NCI-H2029 (cell line): Measurements from ENCODE around the gene NME4.
"Not testable (repeated sequence)": the region's sequence is repeated elsewhere in the genome, so short reads cannot be mapped to it uniquely, and the experiment has no call there.

Experiments used
- DNase-seq: peaks from one replicate; lab custom pipeline; 2025; lab: John Stamatoyannopoulos, UW

The NME4 gene

GRCh38 chr16:377419-377951, 19.5 kb upstream of the NME4 start:
- DNase-seq = no peak

DNA sequence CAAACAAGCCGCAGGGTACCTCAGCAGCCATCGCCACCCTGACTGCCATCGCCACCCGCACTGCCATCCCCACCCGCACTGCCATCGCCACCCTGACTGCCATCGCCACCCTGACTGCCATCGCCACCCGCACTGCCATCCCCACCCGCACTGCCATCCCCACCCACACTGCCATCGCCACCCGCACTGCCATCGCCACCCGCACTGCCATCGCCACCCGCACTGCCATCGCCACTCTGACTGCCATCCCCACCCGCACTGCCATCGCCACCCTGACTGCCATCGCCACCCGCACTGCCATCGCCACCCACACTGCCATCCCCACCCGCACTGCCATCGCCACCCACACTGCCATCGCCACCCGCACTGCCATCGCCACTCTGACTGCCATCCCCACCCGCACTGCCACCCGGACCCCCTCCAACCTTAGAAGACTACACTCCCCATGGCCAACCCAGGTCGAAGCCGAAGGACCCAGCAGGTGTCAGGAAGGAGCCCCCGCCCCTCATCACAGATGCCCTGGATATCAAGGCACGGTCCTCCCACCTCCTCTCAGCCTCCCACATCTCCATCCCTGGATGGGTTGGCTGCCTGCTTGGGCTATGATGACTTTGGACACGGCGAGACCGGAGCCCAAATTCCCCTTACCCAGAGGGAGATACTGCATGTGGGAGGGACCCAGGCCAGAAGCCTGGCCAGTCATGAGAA, 18.7 kb upstream of the NME4 start:
- DNase-seq = not testable (repeated sequence)

DNA sequence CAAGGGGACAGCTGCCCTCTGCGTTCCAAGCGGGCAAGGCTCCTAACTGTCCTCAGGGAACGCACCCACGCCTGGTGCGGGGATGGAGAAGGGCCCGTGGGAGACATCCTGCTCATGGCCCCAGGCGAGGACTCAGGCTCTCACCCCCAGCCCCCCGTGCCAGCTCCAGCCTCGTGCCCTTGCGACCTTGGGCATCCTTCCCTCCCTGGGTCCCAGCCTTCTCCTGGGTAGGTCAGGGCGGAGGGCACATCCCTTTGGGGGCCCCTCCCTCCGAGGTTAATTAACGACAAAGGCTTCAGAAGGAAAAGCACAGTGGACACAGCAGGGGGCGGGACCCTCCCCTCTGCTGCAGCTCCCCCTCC, 18.2 kb upstream of the NME4 start:
- DNase-seq = no peak

DNA sequence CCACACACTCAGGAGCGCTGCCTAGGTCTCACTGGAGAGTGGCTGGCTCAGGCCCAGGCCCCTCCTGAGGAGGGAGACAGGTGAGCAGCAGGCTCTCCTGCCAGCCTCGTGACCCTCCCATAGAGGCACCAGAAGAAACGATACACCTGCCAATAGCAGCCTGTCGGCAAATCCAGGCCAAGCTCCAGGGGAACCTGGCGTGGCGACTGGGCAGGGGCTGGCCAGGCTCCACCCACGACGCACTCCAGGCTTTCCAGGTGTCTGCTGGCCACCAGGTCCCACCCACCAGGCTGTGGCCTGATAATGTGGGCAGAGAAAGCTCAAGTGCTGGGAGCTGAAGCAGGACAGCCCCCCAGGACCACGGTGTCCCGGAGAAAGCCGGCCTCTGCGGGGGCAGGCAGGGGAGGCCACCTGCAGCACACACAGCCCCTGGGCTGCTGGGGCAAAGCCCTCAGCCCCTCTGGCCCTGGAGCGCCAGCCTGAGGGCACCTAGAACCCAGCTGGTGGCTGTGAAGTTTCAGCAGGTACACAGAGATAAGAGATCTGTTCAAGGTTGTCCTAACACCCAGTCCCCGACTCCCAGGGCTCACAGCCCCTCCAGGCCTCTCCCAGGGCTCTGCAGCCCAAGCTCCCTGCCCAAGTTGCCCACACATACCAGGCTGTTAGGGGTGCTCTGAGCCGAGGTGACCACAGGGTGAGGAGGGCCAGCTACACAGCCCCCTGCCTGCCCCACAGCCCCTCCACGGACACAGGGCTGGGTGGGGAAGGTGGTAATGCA, 17.6 kb upstream of the NME4 start:
- peak; percentile 92 for DNase-seq

- no peak for DNase-seq
These were observed 16.8 kb upstream of the NME4 start for GRCh38 chr16:379961-380761.

DNA sequence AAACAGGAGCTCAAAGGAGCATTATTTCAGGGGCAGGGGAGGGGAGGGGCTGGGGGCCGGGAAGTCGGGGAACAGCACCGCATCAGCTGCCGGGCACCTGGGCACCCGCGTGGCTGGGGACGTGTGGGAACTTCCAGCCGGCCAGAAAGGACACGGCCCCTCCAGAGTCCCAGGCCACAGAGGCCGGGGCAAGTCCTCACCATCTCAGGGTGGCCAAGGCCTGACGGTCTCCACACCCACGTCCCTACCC, 16.3 kb upstream of the NME4 start:
- DNase-seq = no peak

DNA sequence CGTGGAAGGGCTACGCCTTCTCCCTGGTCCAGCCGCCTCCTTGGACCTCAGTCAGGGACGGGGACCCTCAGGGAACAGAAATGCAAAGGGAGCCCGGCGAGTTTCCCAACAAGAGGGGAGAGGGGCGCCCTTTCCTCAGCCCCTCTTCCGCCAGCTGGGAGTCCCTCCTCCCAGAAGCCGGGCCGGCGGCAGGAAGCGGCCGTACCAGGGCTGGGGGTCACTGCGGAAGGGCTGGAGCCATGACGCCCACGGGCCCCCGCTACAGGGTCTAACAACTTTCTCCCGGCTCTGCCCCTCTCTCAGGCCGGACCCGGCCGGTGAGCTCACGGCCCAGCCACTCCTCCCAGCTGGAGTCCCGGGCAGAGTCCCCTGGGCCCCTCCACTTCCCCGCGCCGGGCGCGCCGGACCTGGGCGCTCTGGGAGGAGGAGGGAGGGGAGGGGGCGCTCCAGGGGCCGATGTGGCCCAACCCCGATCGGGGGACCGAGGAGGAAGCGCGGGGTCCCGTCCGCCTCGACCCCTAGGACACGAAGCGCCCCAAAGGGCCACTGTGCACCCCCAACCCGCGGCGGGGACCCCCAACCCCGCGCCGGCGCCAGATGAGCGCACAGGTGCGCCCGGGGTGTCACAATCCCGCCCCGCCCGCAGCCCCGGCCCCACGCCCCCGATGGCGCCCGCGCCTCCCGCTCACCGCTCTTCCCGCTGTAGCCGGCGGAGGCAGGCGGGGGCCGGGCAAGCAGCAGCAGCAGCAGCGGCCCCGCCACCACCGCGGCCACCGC, 15.8 kb upstream of the NME4 start:
- DNase-seq = no peak

DNA sequence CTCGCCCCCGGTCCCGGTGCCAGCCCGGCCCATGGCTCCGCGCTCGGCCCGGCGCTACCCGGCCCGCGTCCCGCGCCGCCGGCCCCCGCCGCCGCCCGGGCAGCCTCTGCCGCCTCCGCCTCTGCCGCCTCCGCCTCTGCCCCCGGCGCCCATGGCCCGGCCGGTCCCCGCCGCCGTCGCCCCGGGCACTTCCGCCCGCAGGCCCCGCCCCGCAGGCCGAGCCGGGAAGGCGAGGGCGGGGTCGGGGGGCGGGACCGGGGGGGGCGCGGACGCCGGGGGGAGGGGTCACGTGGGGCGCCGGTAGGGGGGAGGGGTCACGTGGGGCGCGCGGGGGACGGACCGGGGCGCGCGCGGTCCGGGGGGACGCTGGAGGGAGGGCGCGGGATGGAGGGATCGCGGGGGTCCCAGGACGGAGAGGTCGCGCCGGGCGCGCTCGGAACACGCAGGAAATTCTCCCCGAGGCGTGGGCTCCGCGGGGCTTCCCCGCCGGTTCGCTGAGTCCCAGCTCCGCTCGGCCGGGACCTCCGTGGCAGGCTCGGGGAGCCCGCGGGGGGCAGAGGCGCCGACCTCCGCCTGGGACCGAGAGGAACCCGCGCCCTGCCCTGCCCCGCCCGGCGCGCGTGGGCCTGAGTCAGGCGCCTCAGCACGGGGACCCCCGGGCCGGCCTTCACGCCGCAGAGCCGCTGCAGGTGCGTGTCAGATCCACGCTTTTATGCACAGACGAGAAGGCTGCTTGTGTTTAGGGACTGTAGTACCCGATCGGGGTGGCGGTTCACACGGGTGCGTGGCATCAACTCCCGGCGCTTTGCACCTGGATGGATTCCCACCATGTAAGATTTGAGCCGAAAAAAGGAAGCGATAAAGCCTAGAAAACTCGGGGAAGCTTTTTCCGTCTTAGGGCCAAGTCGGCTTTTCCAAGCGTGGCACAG, 14.9 kb upstream of the NME4 start, which contains the start of gene PGAP6:
Gene PGAP6 (minus strand): TSS at position 190 of the 929 bp plus-strand sequence. CDS start 157 bp downstream, at position 33.
- peak; percentile 45 for DNase-seq

- DNase-seq = peak; percentile 90
These were observed 13.5 kb upstream of the NME4 start for GRCh38 chr16:383326-384051.

DNA sequence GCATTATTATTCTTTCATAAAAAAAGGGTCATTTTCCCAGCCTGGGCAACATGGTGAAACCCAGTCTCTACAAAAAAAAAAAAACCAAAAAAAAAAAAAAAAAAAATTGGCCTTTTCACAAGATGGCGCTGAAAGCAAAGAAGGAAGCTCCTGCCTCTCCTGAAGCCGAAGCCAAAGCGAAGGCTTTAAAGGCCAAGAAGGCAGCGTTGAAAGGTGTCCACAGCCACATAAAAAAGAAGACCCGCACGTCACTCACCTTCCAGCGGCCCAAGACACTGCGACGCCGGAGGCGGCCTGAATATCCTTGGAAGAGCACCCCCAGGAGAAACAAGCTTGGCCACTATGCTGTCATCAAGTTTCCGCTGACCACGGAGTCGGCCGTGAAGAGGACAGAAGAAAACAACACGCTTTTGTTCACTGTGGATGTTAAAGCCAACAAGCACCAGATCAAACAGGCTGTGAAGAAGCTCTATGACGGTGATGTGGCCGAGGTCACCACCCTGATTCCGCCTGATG, 10.3 kb upstream of the NME4 start:
- no peak for DNase-seq

DNA sequence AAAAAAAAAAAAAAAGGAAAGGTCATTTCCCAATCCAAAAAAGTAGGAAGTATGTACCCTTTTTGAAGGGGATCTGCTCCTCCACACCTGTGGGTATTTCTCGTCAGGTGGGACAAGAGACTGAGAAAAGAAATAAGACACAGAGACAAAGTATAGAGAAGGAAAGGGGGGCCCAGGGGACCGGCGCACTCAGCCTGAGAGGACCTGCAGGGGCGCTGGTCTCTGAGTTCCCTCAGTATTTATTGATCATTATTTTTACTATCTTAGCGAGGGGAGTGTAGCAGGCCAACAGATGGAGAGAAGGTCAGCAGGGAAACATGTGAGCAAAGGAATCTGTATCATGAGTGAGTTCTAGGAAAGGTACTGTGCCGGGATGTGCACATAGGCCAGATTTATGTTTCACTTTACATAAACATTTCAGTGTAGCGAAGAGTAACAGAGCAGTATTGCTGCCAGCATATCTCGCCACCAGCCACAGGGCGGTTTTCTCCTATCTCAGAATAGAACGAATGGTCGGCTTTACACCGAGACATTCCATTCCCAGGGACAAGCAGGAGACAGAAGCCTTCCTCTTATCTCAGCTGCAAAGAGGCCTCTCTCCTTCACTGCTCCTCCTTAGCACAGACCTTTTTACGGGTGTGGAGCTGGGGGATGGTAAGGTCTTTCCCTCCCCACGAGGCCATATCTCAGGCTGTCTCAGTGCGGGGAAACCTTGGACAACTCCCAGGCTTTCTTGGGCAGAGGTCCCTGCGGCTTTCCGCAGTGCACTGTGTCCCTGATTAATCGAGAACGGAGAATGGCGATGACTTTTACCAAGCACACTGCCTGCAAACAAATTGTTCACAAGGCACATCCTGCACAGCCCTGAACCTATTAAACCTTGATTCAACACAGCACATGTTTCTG, 9.0 kb upstream of the NME4 start:
- DNase-seq = not testable (repeated sequence)

GRCh38 chr16:389352-389751, 7.6 kb upstream of the NME4 start:
- DNase-seq = no peak

DNA sequence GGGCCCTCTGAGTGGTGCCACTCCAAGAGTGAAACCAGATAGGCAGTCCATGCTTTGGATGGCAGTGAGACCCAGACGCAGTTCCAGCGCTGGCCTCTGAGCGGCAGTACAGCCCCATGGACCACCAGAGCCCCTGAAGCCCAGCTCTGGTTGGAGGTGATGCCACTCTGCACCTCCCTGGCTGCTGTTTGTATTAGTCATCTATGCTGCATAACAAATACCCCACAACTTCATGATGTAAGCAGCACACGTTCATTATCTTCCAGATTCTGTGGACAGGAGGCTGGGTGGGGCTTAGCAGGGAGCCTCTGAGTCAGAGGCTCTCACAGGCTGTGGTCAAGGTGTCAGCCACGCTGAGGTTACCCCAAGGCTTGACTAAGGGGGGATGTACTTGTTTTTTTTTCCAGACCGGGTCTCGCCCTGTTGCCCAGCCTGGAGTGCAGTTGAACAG, 5.1 kb upstream of the NME4 start:
- DNase-seq = peak; percentile 62

DNA sequence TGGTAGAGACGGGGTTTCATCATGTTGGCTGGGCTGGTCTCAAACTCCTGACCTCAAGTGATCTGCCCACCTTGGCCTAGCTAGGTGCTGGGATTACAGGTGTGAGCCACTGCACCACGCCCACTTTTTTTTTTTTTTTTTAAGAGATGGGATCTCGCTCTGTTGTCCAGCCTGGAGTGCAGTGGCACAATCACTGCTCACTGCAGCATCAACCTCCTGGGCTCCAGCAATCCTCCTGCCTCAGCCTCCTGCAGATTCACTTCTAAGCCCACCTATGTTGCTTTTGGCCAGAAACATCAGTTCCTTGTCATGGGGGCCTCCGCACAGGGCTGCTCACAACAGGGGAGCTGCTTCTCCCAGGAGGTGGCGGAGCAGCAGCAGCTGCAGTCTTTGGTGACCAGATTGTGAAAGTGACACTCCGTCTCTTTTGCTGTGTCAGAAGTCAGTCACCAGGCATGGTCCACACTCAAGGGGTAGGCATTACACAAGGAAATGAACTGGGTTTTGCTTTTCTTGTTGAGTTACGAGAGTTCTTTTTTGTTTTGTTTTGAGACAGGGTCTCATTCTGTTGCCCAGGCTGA, 4.5 kb upstream of the NME4 start:
- no peak for DNase-seq

- peak; percentile 57 for DNase-seq
These were observed 800 bp upstream of the NME4 start for GRCh38 chr16:396199-396598.

DNA sequence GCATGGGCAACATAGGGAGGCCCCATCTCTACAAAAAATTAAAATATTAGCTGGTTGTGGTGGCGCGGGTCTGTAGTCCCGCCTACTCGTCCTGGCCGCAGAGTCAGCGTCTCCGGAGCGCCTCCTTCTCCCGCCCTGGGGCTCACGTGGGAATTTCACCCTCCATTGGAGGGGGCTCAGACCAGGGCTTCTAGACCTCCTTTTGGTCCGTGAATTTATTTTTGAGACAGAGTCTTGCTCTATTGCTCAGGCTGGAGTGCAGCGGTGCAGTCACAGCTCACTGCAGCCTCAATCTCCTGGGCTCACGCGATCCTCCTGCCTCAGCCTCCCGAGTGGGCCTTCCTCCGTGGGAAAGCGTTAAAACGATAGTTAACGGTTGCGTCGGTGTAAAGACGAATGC, 394 bp upstream of the NME4 start:
- no peak for DNase-seq

GRCh38 chr16:397736-398332, 835 bp downstream of the NME4 start:
- DNase-seq = no peak
